Activated CD4-positive, alpha-beta memory T cell treated with anti-CD3 and anti-CD28 coated beads, Interleukin-2, amount 10 ng/mL, durations not matched to agents 7 days and 5 days (primary cell): Measurements from ENCODE around the gene ZNF316. TPM values are rescaled to one million over a fixed set of nuclear protein-coding genes. Genes with fewer than 3 reads are reported as not detected.
"Not testable (repeated sequence)": the region's sequence is repeated elsewhere in the genome, so short reads cannot be mapped to it uniquely, and the experiment has no call there.

Experiments used
- CTCF ChIA-PET: fragments of 350-600 bp; sonication (Branson Sonifier 250); formaldehyde crosslinking; loops from one replicate; lab custom pipeline; 2021; ENCODE audit warnings: antibody characterized with exemption, inconsistent platforms; lab: Charles Lee
- POLR2A ChIA-PET: fragments of 350-600 bp; sonication (Branson Sonifier 250); formaldehyde crosslinking; loops from one replicate; lab custom pipeline; 2021; ENCODE audit warnings: antibody characterized with exemption; lab: Charles Lee
- DNase-seq: peaks from one replicate; pipeline ENCODE4 v3.0.0-alpha.2; 2020
- H3K27ac Mint-ChIP-seq: one replicate; pipeline ENCODE4 v1.8.0; 2021; ENCODE audit warnings: mild to moderate bottlenecking, mixed read lengths
- H3K27me3 Mint-ChIP-seq: one replicate; pipeline ENCODE4 v1.8.0; 2021; ENCODE audit warnings: mixed read lengths
- H3K36me3 Mint-ChIP-seq: one replicate; pipeline ENCODE4 v1.8.0; 2021; ENCODE audit warnings: low read depth, mixed read lengths
- H3K4me1 Mint-ChIP-seq: one replicate; pipeline ENCODE4 v1.8.0; 2021; ENCODE audit warnings: mixed read lengths
- H3K4me3 Mint-ChIP-seq: one replicate; pipeline ENCODE4 v1.8.0; 2021; ENCODE audit warnings: mild to moderate bottlenecking, mixed read lengths
- H3K9me3 Mint-ChIP-seq: one replicate; pipeline ENCODE4 v1.8.0; 2021; ENCODE audit warnings: mixed read lengths
- total RNA-seq, 2 experiments: library from RNA; stranded (reverse); gene quantifications; one replicate each; pipeline ENCODE4 v1.2.3, GENCODE V29; 2021

Gene ZNF316
- total RNA-seq, 2 experiments from 2014 or later: 23.4 to 26.1 TPM

- Mint-ChIP-seq H3K9me3 (no peaks in the 10 kb centered on the region), H3K36me3 (no peaks in the 10 kb centered on the region), H3K4me3 (no peak overlapping the region), H3K27ac (peak overlapping the region; percentile 61), H3K4me1 (peaks cover 41% of the 10 kb centered on the region), H3K27me3 (peaks cover 1% of the 10 kb centered on the region)
- ChIA-PET CTCF (no interaction called here), POLR2A (interaction anchor here (0.6 kb wide), 1 partner anchor 15 kb away, joined by 3 read pairs; no protein-coding TSS in a partner anchor)
- DNase-seq: no peak
Measured at GRCh38 chr7:6624246-6624611, 12.9 kb upstream of the ZNF316 start.

GRCh38 chr7:6628045-6628444, 9.1 kb upstream of the ZNF316 start:
- Mint-ChIP-seq H3K27ac (no peak overlapping the region), H3K36me3 (no peaks in the 10 kb centered on the region), H3K4me1 (peaks cover 15% of the 10 kb centered on the region), H3K27me3 (no peaks in the 10 kb centered on the region), H3K9me3 (no peaks in the 10 kb centered on the region), H3K4me3 (no peak overlapping the region)
- POLR2A ChIA-PET: no interaction called here
- CTCF ChIA-PET: no interaction called here
- no peak for DNase-seq

- H3K27me3 Mint-ChIP-seq: no peaks in the 10 kb centered on the region
- no peak overlapping the region for H3K4me3 Mint-ChIP-seq
- peaks cover 4% of the 10 kb centered on the region for H3K4me1 Mint-ChIP-seq
- DNase-seq: no peak
- H3K36me3 Mint-ChIP-seq: peaks cover 3% of the 10 kb centered on the region
- POLR2A ChIA-PET: no interaction called here
- CTCF ChIA-PET: interaction anchor here (0.7 kb wide), 1 partner anchor 85 kb away, joined by 3 read pairs; no protein-coding TSS in a partner anchor
- peaks cover 3% of the 10 kb centered on the region for H3K9me3 Mint-ChIP-seq
- H3K27ac Mint-ChIP-seq: no peak overlapping the region
Measured at GRCh38 chr7:6630007-6630849, 6.9 kb upstream of the ZNF316 start.

GRCh38 chr7:6631605-6632004, 5.5 kb upstream of the ZNF316 start:
- H3K4me3 Mint-ChIP-seq: no peak overlapping the region

GRCh38 chr7:6634021-6634420, 3.1 kb upstream of the ZNF316 start:
- Mint-ChIP-seq H3K27ac (no peak overlapping the region), H3K4me1 (peaks cover 19% of the 10 kb centered on the region), H3K27me3 (no peaks in the 10 kb centered on the region), H3K9me3 (peaks cover 3% of the 10 kb centered on the region), H3K4me3 (no peak overlapping the region), H3K36me3 (peaks cover 9% of the 10 kb centered on the region)
- ChIA-PET CTCF (no interaction called here), POLR2A (no interaction called here)
- no peak for DNase-seq

More at GRCh38 chr7:6631605-6632004, 5.5 kb upstream of the ZNF316 start:
- CTCF ChIA-PET: interaction anchor here (1.7 kb wide), 1 partner anchor 116 kb away, joined by 4 read pairs; no protein-coding TSS in a partner anchor
- no peaks in the 10 kb centered on the region for H3K27me3 Mint-ChIP-seq
- no peak overlapping the region for H3K27ac Mint-ChIP-seq
- peaks cover 6% of the 10 kb centered on the region for H3K4me1 Mint-ChIP-seq
- POLR2A ChIA-PET: no interaction called here
- peaks cover 3% of the 10 kb centered on the region for H3K36me3 Mint-ChIP-seq
- H3K9me3 Mint-ChIP-seq: peaks cover 3% of the 10 kb centered on the region
- no peak for DNase-seq

GRCh38 chr7:6634971-6635370, 2.1 kb upstream of the ZNF316 start:
- H3K27ac Mint-ChIP-seq, POLR2A ChIA-PET, H3K27me3 Mint-ChIP-seq, DNase-seq, H3K9me3 Mint-ChIP-seq, CTCF ChIA-PET: not testable (repeated sequence)
- peak overlapping the region; percentile 39 for H3K4me3 Mint-ChIP-seq
- peaks cover 18% of the 10 kb centered on the region for H3K36me3 Mint-ChIP-seq
- H3K4me1 Mint-ChIP-seq: peaks cover 28% of the 10 kb centered on the region

GRCh38 chr7:6637544-6638229, 569 bp downstream of the ZNF316 start:
- DNase-seq: peak; percentile 52
- Mint-ChIP-seq H3K27me3 (no peaks in the 10 kb centered on the region), H3K36me3 (peaks cover 35% of the 10 kb centered on the region), H3K4me1 (peaks cover 32% of the 10 kb centered on the region), H3K9me3 (peaks cover 3% of the 10 kb centered on the region), H3K4me3 (peak overlapping the region; percentile 82), H3K27ac (peak overlapping the region; percentile 74)
- POLR2A ChIA-PET: interaction anchor here (1.0 to 1.5 kb wide), 3 partner anchors 16 to 48 kb away, joined by 3 to 5 read pairs (median 4); partner anchors contain the start of gene INTS15
- CTCF ChIA-PET: no interaction called here

GRCh38 chr7:6639032-6639431, 1.9 kb downstream of the ZNF316 start:
- POLR2A ChIA-PET: interaction anchor here (0.9 to 1.5 kb wide), 2 partner anchors 15 to 19 kb away, joined by 3 read pairs; no protein-coding TSS in a partner anchor

DNA sequence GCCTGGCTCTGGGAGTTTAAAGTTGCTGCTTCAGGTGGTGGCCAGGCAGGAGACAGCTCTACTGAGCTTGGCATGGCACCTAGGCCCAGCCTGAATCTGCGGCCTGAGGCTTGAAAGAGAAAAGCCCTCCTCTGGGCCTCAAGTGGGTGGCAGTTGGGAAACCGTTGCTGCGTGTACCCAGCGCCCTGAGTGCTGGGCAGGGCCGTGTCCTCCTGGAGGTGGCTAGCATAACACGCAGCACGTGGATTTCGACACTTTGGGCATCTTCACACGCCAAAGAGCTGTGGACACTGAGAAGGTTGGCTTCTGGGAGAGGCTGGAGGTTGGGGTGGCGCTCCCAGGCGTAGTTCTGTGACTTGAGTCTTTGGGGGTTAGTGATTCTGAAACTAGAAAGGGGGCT, 2.5 kb downstream of the ZNF316 start:
- Mint-ChIP-seq H3K4me3 (no peak overlapping the region), H3K4me1 (peaks cover 30% of the 10 kb centered on the region), H3K27me3 (no peaks in the 10 kb centered on the region), H3K9me3 (no peaks in the 10 kb centered on the region), H3K36me3 (peaks cover 46% of the 10 kb centered on the region), H3K27ac (no peak overlapping the region)
- ChIA-PET CTCF (no interaction called here), POLR2A (interaction anchor here (0.9 kb wide), 1 partner anchor 15 kb away, joined by 3 read pairs; no protein-coding TSS in a partner anchor)
- DNase-seq: no peak

More at GRCh38 chr7:6639032-6639431, 1.9 kb downstream of the ZNF316 start:
- Mint-ChIP-seq H3K4me1 (peaks cover 32% of the 10 kb centered on the region), H3K4me3 (peak overlapping the region; percentile 82), H3K27me3 (no peaks in the 10 kb centered on the region), H3K27ac (peak overlapping the region; percentile 74), H3K9me3 (peaks cover 2% of the 10 kb centered on the region), H3K36me3 (peaks cover 43% of the 10 kb centered on the region)
- DNase-seq: no peak
- CTCF ChIA-PET: no interaction called here

DNA sequence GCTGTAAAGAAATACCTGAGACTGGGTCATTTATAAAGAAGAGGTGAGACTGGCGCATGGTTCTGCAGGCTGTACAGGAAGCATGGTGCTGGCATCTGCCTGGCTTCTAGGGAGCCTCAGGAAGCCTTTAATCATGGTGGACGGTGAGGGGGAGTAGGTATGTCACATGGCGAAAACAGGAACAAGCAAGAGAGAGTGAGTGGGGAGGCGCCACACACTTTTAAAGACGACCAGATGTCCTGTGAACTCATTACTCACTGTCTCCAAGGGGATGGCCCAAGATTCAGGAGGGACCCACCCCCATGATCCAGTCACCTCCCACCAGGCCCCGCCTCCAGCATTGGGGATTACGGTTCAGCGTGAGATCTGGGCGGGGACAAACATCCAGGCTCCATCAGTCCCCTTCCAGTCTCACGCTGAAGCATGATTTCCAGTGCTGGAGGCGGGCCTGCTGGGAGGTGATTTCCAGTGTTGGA, 3.2 kb downstream of the ZNF316 start:
- CTCF ChIA-PET: interaction anchor here (0.6 kb wide), 1 partner anchor 193 kb away, joined by 4 read pairs; the partner anchor contains the start of gene DAGLB
- H3K36me3 Mint-ChIP-seq: peaks cover 52% of the 10 kb centered on the region

DNA sequence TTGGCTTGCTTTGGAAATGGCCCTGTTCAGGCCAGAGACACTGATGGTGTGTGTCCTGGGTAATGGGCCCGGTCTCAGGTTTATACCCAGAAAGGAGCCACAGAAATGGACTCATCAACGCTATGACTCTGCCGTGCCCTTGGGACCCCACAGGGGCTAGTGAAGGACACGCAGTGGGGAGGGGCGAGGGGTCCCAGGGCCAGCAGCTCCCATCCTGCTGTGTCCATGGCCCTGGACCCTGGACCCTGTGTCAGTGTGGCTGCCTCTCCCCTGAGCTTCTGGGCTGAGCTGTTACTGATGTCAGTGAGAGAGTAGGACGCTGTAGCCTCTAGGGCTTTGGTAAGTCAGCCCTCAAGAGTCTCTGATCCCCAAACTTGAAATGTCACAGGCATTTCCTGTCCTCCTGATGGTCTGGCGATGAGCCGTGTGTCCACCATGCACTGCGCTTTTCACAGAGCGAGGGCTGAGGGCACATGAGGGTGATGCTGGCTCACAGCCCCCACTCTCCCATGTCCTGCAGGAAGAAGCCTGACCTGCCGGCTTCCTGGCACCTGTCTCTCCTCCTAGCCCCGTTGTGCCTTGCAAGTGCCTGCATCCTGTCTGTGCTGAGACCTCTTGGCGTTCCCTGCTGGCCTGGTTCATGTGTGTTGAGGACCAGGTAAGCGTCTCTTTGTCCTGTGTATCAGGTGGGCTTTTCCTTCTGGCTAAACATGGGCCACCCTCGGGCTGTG, 4.4 kb downstream of the ZNF316 start:
- POLR2A ChIA-PET: no interaction called here
- H3K36me3 Mint-ChIP-seq: peaks cover 55% of the 10 kb centered on the region
- CTCF ChIA-PET: no interaction called here
- DNase-seq: no peak
- no peak overlapping the region for H3K4me3 Mint-ChIP-seq
- no peaks in the 10 kb centered on the region for H3K27me3 Mint-ChIP-seq
- H3K9me3 Mint-ChIP-seq: no peaks in the 10 kb centered on the region
- H3K27ac Mint-ChIP-seq: no peak overlapping the region
- H3K4me1 Mint-ChIP-seq: peaks cover 26% of the 10 kb centered on the region

More for the DNA sequence above, 3.2 kb downstream of the ZNF316 start:
- POLR2A ChIA-PET: no interaction called here
- peaks cover 28% of the 10 kb centered on the region for H3K4me1 Mint-ChIP-seq
- no peak overlapping the region for H3K27ac Mint-ChIP-seq
- no peaks in the 10 kb centered on the region for H3K27me3 Mint-ChIP-seq
- no peaks in the 10 kb centered on the region for H3K9me3 Mint-ChIP-seq
- no peak for DNase-seq
- H3K4me3 Mint-ChIP-seq: no peak overlapping the region

DNA sequence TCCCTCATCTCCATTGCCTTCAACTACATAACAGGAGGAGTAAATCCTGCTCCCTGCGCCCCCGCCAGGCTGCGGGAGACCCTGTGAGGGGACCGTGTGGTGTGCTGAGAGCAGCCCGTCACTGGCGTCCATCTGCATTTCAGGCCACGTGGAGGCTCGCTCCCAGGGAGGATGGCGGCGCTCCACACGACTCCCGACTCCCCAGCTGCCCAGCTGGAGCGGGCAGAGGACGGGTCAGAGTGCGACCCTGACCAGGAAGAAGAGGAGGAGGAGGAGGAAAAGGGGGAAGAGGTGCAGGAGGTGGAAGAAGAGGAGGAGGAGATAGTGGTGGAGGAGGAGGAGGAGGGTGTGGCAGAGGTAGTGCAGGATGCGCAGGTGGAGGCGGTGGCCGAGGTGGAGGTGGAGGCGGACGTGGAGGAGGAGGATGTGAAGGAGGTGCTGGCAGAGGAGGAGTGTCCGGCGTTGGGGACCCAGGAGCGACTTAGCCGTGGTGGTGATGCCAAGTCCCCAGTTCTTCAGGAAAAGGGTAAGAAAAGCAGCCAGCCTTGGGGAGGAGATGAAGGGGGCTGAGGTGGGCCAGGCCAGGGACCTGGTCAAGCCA, 5.2 kb downstream of the ZNF316 start:
- H3K4me3 Mint-ChIP-seq: no peak overlapping the region
- H3K4me1 Mint-ChIP-seq: peaks cover 26% of the 10 kb centered on the region
- H3K27ac Mint-ChIP-seq: no peak overlapping the region
- H3K9me3 Mint-ChIP-seq: no peaks in the 10 kb centered on the region
- no peaks in the 10 kb centered on the region for H3K27me3 Mint-ChIP-seq
- peaks cover 64% of the 10 kb centered on the region for H3K36me3 Mint-ChIP-seq
- DNase-seq: no peak
- POLR2A ChIA-PET: no interaction called here
- CTCF ChIA-PET: no interaction called here
